Fibroblast of villous mesenchyme (primary cell): ENCODE data around the gene RPS27. TPM values are rescaled to one million over a fixed set of nuclear protein-coding genes. Genes with fewer than 3 reads are reported as not detected.
"Not testable (repeated sequence)": the region's sequence is repeated elsewhere in the genome, so short reads cannot be mapped to it uniquely, and the experiment has no call there.

Experiments used
- DNase-seq: peaks from one replicate; pipeline ENCODE4 v3.0.0-alpha.2; 2010; ENCODE audit warnings: low read depth
- H3K4me3 ChIP-seq: 2 replicates; pipeline ENCODE4 v1.5.1; 2011; ENCODE audit warnings: low read depth, mild to moderate bottlenecking, low read length
- total RNA-seq: library from RNA; depleted of rRNA; stranded (reverse); fragments of >200 nt; gene quantifications from 2 replicates; pipeline ENCODE4 v1.2.3, GENCODE V29; 2012
- TF ChIP-seq, protein P1 (sequence below): IDR thresholded peaks from 2 replicates; pipeline ENCODE4 v1.5.1; 2012; ENCODE audit warnings: low read depth, mild to moderate bottlenecking, low read length; ENCODE audit not compliant: insufficient read depth

The RPS27 gene
- total RNA-seq, 1 donor = 1,538 TPM

DNA sequence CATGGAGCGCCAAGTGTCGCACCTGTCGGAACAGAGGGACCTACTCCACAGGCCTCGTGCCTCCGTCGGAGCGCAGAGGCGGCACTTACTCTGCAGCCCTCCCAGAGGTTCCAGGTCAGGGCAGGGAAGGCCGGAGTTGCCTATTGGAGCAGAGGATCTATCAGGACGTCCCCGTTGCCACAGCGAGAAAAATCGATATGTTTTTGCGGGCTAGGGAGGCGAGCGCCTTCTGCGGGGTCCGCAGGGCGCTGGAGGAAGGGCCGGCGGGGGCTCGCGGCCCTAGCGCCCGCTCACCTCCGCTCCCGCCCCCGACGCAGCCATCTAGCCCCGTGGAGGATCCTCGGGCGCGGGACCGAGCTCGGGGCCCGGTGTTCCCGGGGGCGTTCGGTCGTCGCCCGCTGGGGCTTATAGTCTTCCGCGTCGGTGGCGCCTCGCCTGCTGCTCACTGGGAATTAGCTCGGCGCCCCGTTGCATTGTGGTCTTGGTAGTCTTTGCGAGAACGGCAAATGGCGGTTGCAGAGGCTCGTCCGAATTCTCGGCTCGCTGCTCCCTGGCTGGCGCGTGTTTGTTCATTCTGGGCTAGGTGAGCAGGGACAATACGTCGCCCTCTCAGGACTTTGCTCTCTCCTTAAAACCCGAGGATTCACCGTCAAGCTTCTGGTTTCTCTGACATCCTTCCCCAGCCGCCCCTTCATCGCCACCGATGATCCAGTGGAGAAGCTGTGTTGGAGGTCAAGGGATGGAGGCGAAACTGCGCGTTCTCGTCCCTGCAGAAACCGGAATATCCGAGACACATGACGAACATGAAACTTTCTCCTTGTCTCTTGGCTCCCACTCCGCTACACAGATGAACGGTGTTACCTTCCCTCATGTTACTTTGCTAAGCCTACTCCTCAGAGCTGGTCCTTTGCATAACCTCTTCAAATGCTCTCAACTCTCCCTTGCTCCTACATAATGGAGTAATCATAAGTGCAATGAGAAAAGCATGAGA lies 13.0 kb upstream of the RPS27 start, which contains the start of gene JTB:
JTB (minus strand) TSS at position 425 of the 991 bp plus-strand sequence; CDS start at position 3, 422 bp downstream.
- TF ChIP-seq, protein P1, sequence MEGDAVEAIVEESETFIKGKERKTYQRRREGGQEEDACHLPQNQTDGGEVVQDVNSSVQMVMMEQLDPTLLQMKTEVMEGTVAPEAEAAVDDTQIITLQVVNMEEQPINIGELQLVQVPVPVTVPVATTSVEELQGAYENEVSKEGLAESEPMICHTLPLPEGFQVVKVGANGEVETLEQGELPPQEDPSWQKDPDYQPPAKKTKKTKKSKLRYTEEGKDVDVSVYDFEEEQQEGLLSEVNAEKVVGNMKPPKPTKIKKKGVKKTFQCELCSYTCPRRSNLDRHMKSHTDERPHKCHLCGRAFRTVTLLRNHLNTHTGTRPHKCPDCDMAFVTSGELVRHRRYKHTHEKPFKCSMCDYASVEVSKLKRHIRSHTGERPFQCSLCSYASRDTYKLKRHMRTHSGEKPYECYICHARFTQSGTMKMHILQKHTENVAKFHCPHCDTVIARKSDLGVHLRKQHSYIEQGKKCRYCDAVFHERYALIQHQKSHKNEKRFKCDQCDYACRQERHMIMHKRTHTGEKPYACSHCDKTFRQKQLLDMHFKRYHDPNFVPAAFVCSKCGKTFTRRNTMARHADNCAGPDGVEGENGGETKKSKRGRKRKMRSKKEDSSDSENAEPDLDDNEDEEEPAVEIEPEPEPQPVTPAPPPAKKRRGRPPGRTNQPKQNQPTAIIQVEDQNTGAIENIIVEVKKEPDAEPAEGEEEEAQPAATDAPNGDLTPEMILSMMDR = no peak
- peak within 1 kb of the TSS; percentile 82 for H3K4me3 ChIP-seq
- peak; percentile 84 for DNase-seq

- TF ChIP-seq, protein P1 = no peak
- H3K4me3 ChIP-seq = peak overlapping the region; percentile 82
- DNase-seq = no peak
These were observed 12.2 kb upstream of the RPS27 start for GRCh38 chr1:153978274-153978909.

DNA sequence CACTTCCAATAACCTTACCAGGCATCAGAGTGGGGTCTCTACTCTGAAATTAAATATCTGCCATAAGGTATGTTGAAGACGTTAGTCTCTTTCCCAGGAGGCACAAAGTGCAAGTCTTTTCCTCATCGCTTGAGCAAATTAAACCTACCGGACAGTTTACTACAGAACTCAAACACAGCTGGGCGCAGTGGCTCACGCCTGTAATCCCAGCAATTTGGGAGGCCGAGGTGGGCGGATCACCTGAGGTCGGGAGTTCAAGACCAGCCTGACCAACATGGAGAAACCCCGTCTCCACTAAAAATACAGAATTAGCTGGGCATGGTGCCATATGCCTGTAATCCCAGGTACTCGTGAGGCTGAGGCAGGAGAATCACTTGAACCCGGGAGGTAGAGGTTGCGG lies 11.5 kb upstream of the RPS27 start:
- DNase-seq, H3K4me3 ChIP-seq: not testable (repeated sequence)

GRCh38 chr1:153981735-153982134 lies 8.8 kb upstream of the RPS27 start:
- not testable (repeated sequence) for H3K4me3 ChIP-seq, DNase-seq

- TF ChIP-seq, protein P1 = no peak
- peak overlapping the region; percentile 97 for H3K4me3 ChIP-seq
- peak; percentile 39 for DNase-seq
These were observed 6.3 kb upstream of the RPS27 start for GRCh38 chr1:153984123-153984894.

GRCh38 chr1:153985341-153985912 lies 5.1 kb upstream of the RPS27 start:
- TF ChIP-seq, protein P1 = no peak

DNA sequence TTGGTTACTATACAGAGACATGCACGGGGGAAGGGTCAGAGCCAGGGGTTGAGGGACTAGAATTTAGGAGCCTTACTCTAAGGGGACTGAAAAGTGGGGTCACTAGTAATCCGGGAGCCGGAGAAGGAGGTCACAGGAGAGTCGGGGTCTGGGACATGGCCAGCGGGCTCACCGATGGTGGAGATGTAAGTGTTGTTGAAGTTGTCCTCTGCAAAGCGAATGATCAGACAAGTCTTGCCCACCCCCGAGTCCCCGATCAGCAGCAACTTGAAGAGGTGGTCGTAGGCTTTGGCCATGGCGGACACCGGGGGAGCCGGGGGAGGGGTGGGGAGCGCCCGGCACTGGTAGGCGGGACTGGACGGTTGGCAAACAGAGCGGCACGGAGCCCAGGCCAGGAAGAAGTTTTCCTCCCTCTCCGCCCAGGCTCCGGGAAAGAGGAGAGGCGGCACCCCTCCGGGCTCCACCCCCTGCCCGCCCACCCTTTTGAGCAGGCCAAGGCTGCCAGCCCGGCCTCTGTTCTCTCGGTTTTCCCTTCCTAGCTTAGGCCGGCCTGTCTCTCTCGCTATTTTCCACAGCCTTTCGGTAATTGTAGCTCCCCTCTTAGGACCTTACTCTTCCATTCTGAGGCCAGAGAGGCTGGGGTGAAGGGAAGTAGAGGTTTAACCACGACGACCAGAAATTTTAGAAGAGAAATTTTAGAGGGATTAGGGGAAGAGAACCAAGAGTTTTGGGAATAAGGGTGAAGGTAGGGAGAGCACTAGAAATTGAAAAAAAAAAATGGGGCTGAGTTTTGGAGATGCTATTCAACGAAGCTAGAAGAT lies 4.4 kb upstream of the RPS27 start, which contains the start of gene RAB13:
RAB13 (minus strand) TSS at position 399 of the 821 bp plus-strand sequence; CDS start at position 296, 103 bp downstream.
- peak within 1 kb of the TSS; percentile 97 for H3K4me3 ChIP-seq
- DNase-seq = peak; percentile 85
- TF ChIP-seq, protein P1 = no peak

More at GRCh38 chr1:153985341-153985912, 5.1 kb upstream of the RPS27 start:
- peak overlapping the region; percentile 97 for H3K4me3 ChIP-seq
- DNase-seq = peak; percentile 72
